Astrocyte of the spinal cord (primary cell): ENCODE measurements around the gene FKRP.
"Not testable (repeated sequence)": the region's sequence is repeated elsewhere in the genome, so short reads cannot be mapped to it uniquely, and the experiment has no call there.

Experiments
- DNase-seq: peaks from one replicate; pipeline ENCODE4 v3.0.0; 2011; ENCODE audit warnings: low read depth, low spot score
- H3K4me3 ChIP-seq: 2 replicates; pipeline ENCODE4 v1.5.1; 2011; ENCODE audit warnings: low read depth, mild to moderate bottlenecking, low read length, moderate library complexity
- CTCF ChIP-seq: IDR thresholded peaks from 2 replicates; pipeline ENCODE4 v1.5.1; 2012; ENCODE audit warnings: low read depth, mild to moderate bottlenecking, low read length, inconsistent platforms
- in situ Hi-C: cut with HindIII; loops from 2 replicates; pipeline ENCODE4 v1.10.0; 2017; ENCODE audit warnings: low sequenced_read_pairs

FKRP gene

GRCh38 chr19:46755853-46756543 lies 10.1 kb downstream of the FKRP start:
- in situ Hi-C loops: no loop called here
- TF ChIP-seq CTCF: no peak
- no peak overlapping the region for H3K4me3 ChIP-seq
- DNase-seq: no peak

- DNase-seq: no peak
- no peak for TF ChIP-seq CTCF
- no peak overlapping the region for H3K4me3 ChIP-seq
- in situ Hi-C loops: no loop called here
These were observed 10.7 kb downstream of the FKRP start for GRCh38 chr19:46756544-46756888.

GRCh38 chr19:46759206-46759605 lies 13.3 kb downstream of the FKRP start:
- H3K4me3 ChIP-seq: no peak overlapping the region
- no peak for DNase-seq
- in situ Hi-C loops: no loop called here
- no peak for TF ChIP-seq CTCF

GRCh38 chr19:46759817-46760333 lies 14.0 kb downstream of the FKRP start:
- H3K4me3 ChIP-seq: no peak overlapping the region
- no peak for TF ChIP-seq CTCF
- DNase-seq: peak; percentile 58
- in situ Hi-C loops: no loop called here

- in situ Hi-C loops: no loop called here
- TF ChIP-seq CTCF: no peak
- no peak for DNase-seq
- H3K4me3 ChIP-seq: no peak overlapping the region
These were observed 14.5 kb downstream of the FKRP start for GRCh38 chr19:46760363-46760762.

- H3K4me3 ChIP-seq, in situ Hi-C loops, DNase-seq: not testable (repeated sequence)
These were observed 15.0 kb downstream of the FKRP start for GRCh38 chr19:46760897-46761296.

GRCh38 chr19:46761418-46761831 lies 15.6 kb downstream of the FKRP start:
- in situ Hi-C loops: no loop called here
- peak; percentile 27 for DNase-seq
- TF ChIP-seq CTCF: no peak
- no peak overlapping the region for H3K4me3 ChIP-seq
